ENCODE data around the gene KCNIP1.

Gene KCNIP1

GRCh38 chr5:170486371-170486770 lies 17.4 kb upstream of the KCNIP1 start:
- TF ChIP-seq USF1 (IDR thresholded peaks at IDR 0.05) (no peak), YY1 (IDR thresholded peaks at IDR 0.05; ENCODE audit: low read depth) (no peak), EGR1 (IDR thresholded peaks at IDR 0.05) (no peak), EP300 (IDR thresholded peaks at IDR 0.05; ENCODE audit: borderline replicate concordance) (no peak), FOXM1 (IDR thresholded peaks at IDR 0.05; ENCODE audit: borderline replicate concordance, low read depth) (no peak), CEBPB (IDR thresholded peaks at IDR 0.05) (no peak), REST (IDR thresholded peaks at IDR 0.05; ENCODE audit: low read depth) (no peak), MAX (IDR thresholded peaks at IDR 0.05) (no peak), ZBTB7A (IDR thresholded peaks at IDR 0.05; ENCODE audit: low read depth) (no peak), TEAD4 (IDR thresholded peaks at IDR 0.05) (no peak), TAF1 (IDR thresholded peaks at IDR 0.05; ENCODE audit: low read depth) (no peak), NFIC (IDR thresholded peaks at IDR 0.05) (no peak), CREB1 (IDR thresholded peaks at IDR 0.05; ENCODE audit: low read depth) (no peak), TCF12 (IDR thresholded peaks at IDR 0.05; ENCODE audit: low read depth) (no peak), RAD21 (IDR thresholded peaks at IDR 0.05; ENCODE audit: low read depth) (no peak)

GRCh38 chr5:170488570-170488969 lies 15.2 kb upstream of the KCNIP1 start:
- TF ChIP-seq MAX (IDR thresholded peaks at IDR 0.05), result peak; percentile 14; the same call in 1 of the 2 replicates
- no peak for TF ChIP-seq YY1 (IDR thresholded peaks at IDR 0.05; ENCODE audit: low read depth)

GRCh38 chr5:170489199-170489598 lies 14.6 kb upstream of the KCNIP1 start:
- no peak for TF ChIP-seq CEBPB (IDR thresholded peaks at IDR 0.05)
- no peak for TF ChIP-seq ZBTB7A (IDR thresholded peaks at IDR 0.05; ENCODE audit: low read depth)
- no peak for TF ChIP-seq EP300 (IDR thresholded peaks at IDR 0.05; ENCODE audit: borderline replicate concordance)
- no peak for TF ChIP-seq TAF1 (IDR thresholded peaks at IDR 0.05; ENCODE audit: low read depth)
- no peak for TF ChIP-seq TCF12 (IDR thresholded peaks at IDR 0.05; ENCODE audit: low read depth)
- TF ChIP-seq NFIC (IDR thresholded peaks at IDR 0.05), result no peak
- no peak for TF ChIP-seq EGR1 (IDR thresholded peaks at IDR 0.05)
- no peak for TF ChIP-seq RAD21 (IDR thresholded peaks at IDR 0.05; ENCODE audit: low read depth)
- TF ChIP-seq FOXM1 (IDR thresholded peaks at IDR 0.05; ENCODE audit: borderline replicate concordance, low read depth), result no peak
- no peak for TF ChIP-seq YY1 (IDR thresholded peaks at IDR 0.05; ENCODE audit: low read depth)
- no peak for TF ChIP-seq TEAD4 (IDR thresholded peaks at IDR 0.05)
- TF ChIP-seq USF1 (IDR thresholded peaks at IDR 0.05), result no peak

GRCh38 chr5:170490381-170490780 lies 13.4 kb upstream of the KCNIP1 start:
- TF ChIP-seq ZBTB7A (IDR thresholded peaks at IDR 0.05; ENCODE audit: low read depth) (no peak), FOXM1 (IDR thresholded peaks at IDR 0.05; ENCODE audit: borderline replicate concordance, low read depth) (no peak), EGR1 (IDR thresholded peaks at IDR 0.05) (no peak), YY1 (IDR thresholded peaks at IDR 0.05; ENCODE audit: low read depth) (no peak), CEBPB (IDR thresholded peaks at IDR 0.05) (no peak), RAD21 (IDR thresholded peaks at IDR 0.05; ENCODE audit: low read depth) (no peak), REST (IDR thresholded peaks at IDR 0.05; ENCODE audit: low read depth) (no peak), TAF1 (IDR thresholded peaks at IDR 0.05; ENCODE audit: low read depth) (no peak), TEAD4 (IDR thresholded peaks at IDR 0.05) (no peak), NFIC (IDR thresholded peaks at IDR 0.05) (no peak), TCF12 (IDR thresholded peaks at IDR 0.05; ENCODE audit: low read depth) (no peak), CREB1 (IDR thresholded peaks at IDR 0.05; ENCODE audit: low read depth) (no peak), MAX (IDR thresholded peaks at IDR 0.05) (no peak), EP300 (IDR thresholded peaks at IDR 0.05; ENCODE audit: borderline replicate concordance) (no peak), USF1 (IDR thresholded peaks at IDR 0.05) (no peak)

GRCh38 chr5:170491479-170491878 lies 12.3 kb upstream of the KCNIP1 start:
- TF ChIP-seq REST (IDR thresholded peaks at IDR 0.05; ENCODE audit: low read depth) (no peak; the same call in 1 of the 2 replicates), TCF12 (IDR thresholded peaks at IDR 0.05; ENCODE audit: low read depth) (peak; percentile 97), EGR1 (IDR thresholded peaks at IDR 0.05) (no peak), ZBTB7A (IDR thresholded peaks at IDR 0.05; ENCODE audit: low read depth) (no peak), USF1 (IDR thresholded peaks at IDR 0.05) (peak; percentile 69; the same call in 1 of the 2 replicates), YY1 (IDR thresholded peaks at IDR 0.05; ENCODE audit: low read depth) (0 out of 2 replicates have a peak, but pooled peaks have one; percentile 21), FOXM1 (IDR thresholded peaks at IDR 0.05; ENCODE audit: borderline replicate concordance, low read depth) (peak; percentile 97), CREB1 (IDR thresholded peaks at IDR 0.05; ENCODE audit: low read depth) (no peak), NFIC (IDR thresholded peaks at IDR 0.05) (peak; percentile 99), CEBPB (IDR thresholded peaks at IDR 0.05) (peak; percentile 85), TAF1 (IDR thresholded peaks at IDR 0.05; ENCODE audit: low read depth) (no peak), EP300 (IDR thresholded peaks at IDR 0.05; ENCODE audit: borderline replicate concordance) (peak; percentile 98), RAD21 (IDR thresholded peaks at IDR 0.05; ENCODE audit: low read depth) (peak; percentile 21; the same call in 1 of the 2 replicates), MAX (IDR thresholded peaks at IDR 0.05) (peak; percentile 57), TEAD4 (IDR thresholded peaks at IDR 0.05) (peak; percentile 98)

Measured in Ishikawa (cell line).